ENCODE measurements around the gene PYGM. TPM values are rescaled to one million over a fixed set of nuclear protein-coding genes. Genes with fewer than 3 reads are reported as not detected.
A peak's percentile ranks its signal among the peaks of the same experiment; 100 is the strongest.

PYGM gene
- total and polyA plus RNA-seq, 2 donors = 1.0 to 3.5 TPM

GRCh38 chr11:64771861-64772260, 12.1 kb upstream of the PYGM start:
- H3K9me3 ChIP-seq (ENCODE audit: control insufficient read depth in 2 of 2, insufficient read depth in 1 of 2, low read length in 1 of 2) = peaks cover 0 to 6% of the 10 kb centered on the region in 2 donors
- H3K27me3 ChIP-seq (ENCODE audit: control insufficient read depth in 2 of 2, insufficient read depth in 1 of 2, low read length in 1 of 2) = no peaks in the 10 kb centered on the region
- H3K4me3 ChIP-seq (ENCODE audit: low read length in 2 of 2) = no peak overlapping the region
- no peak overlapping the region for H3K27ac ChIP-seq (ENCODE audit: low read depth in 1 of 2, low read length in 1 of 2)
- H3K36me3 ChIP-seq (ENCODE audit: control insufficient read depth in 2 of 2, insufficient read depth in 2 of 2, low read length in 1 of 2) = peaks cover 92 to 99% of the 10 kb centered on the region in 2 donors
- no peak for DNase-seq (ENCODE audit: low read depth in 6 of 9, low spot score in 9 of 9)
- peaks cover 11 to 29% of the 10 kb centered on the region in 2 donors for H3K4me1 ChIP-seq (ENCODE audit: control insufficient read depth in 2 of 2, insufficient read depth in 2 of 2, low read length in 2 of 2)
- 98% methylated on average over 2 of the region's 2 CpGs for WGBS

GRCh38 chr11:64770120-64770519, 10.3 kb upstream of the PYGM start:
- Histone ChIP-seq H3K9me3 (ENCODE audit: control insufficient read depth in 2 of 2, insufficient read depth in 1 of 2, low read length in 1 of 2) (peaks cover 0 to 6% of the 10 kb centered on the region in 2 donors), H3K27ac (ENCODE audit: low read depth in 1 of 2, low read length in 1 of 2) (no peak overlapping the region), H3K36me3 (ENCODE audit: control insufficient read depth in 2 of 2, insufficient read depth in 2 of 2, low read length in 1 of 2) (peaks cover 93 to 99% of the 10 kb centered on the region in 2 donors), H3K4me1 (ENCODE audit: control insufficient read depth in 2 of 2, insufficient read depth in 2 of 2, low read length in 2 of 2) (peaks cover 9 to 35% of the 10 kb centered on the region in 2 donors), H3K4me3 (ENCODE audit: low read length in 2 of 2) (no peak overlapping the region), H3K27me3 (ENCODE audit: control insufficient read depth in 2 of 2, insufficient read depth in 1 of 2, low read length in 1 of 2) (no peaks in the 10 kb centered on the region)
- WGBS = 99% methylated on average over 12 of the region's 12 CpGs
- no peak for DNase-seq (ENCODE audit: low read depth in 6 of 9, low spot score in 9 of 9)

GRCh38 chr11:64769283-64769682, 9.5 kb upstream of the PYGM start:
- 97% methylated on average over 6 of the region's 6 CpGs for WGBS
- Histone ChIP-seq H3K4me3 (ENCODE audit: low read length in 2 of 2) (no peak overlapping the region), H3K36me3 (ENCODE audit: control insufficient read depth in 2 of 2, insufficient read depth in 2 of 2, low read length in 1 of 2) (peaks cover 93 to 99% of the 10 kb centered on the region in 2 donors), H3K4me1 (ENCODE audit: control insufficient read depth in 2 of 2, insufficient read depth in 2 of 2, low read length in 2 of 2) (peaks cover 17 to 43% of the 10 kb centered on the region in 2 donors), H3K27ac (ENCODE audit: low read depth in 1 of 2, low read length in 1 of 2) (no peak overlapping the region), H3K9me3 (ENCODE audit: control insufficient read depth in 2 of 2, insufficient read depth in 1 of 2, low read length in 1 of 2) (peaks cover 0 to 6% of the 10 kb centered on the region in 2 donors), H3K27me3 (ENCODE audit: control insufficient read depth in 2 of 2, insufficient read depth in 1 of 2, low read length in 1 of 2) (no peaks in the 10 kb centered on the region)
- DNase-seq (ENCODE audit: low read depth in 6 of 9, low spot score in 9 of 9) = no peak

GRCh38 chr11:64768300-64768694, 8.5 kb upstream of the PYGM start:
- 98% methylated on average over 6 of the region's 6 CpGs for WGBS
- no peak overlapping the region for H3K4me3 ChIP-seq (ENCODE audit: low read length in 2 of 2)
- peaks cover 93 to 99% of the 10 kb centered on the region in 2 donors for H3K36me3 ChIP-seq (ENCODE audit: control insufficient read depth in 2 of 2, insufficient read depth in 2 of 2, low read length in 1 of 2)
- H3K9me3 ChIP-seq (ENCODE audit: control insufficient read depth in 2 of 2, insufficient read depth in 1 of 2, low read length in 1 of 2) = peaks cover 0 to 6% of the 10 kb centered on the region in 2 donors
- no peaks in the 10 kb centered on the region for H3K27me3 ChIP-seq (ENCODE audit: control insufficient read depth in 2 of 2, insufficient read depth in 1 of 2, low read length in 1 of 2)
- no peak for DNase-seq (ENCODE audit: low read depth in 6 of 9, low spot score in 9 of 9)
- no peak overlapping the region for H3K27ac ChIP-seq (ENCODE audit: low read depth in 1 of 2, low read length in 1 of 2)
- H3K4me1 ChIP-seq (ENCODE audit: control insufficient read depth in 2 of 2, insufficient read depth in 2 of 2, low read length in 2 of 2) = peaks cover 24 to 53% of the 10 kb centered on the region in 2 donors

- Histone ChIP-seq H3K9me3 (ENCODE audit: control insufficient read depth in 2 of 2, insufficient read depth in 1 of 2, low read length in 1 of 2) (peaks cover 0 to 6% of the 10 kb centered on the region in 2 donors), H3K4me3 (ENCODE audit: low read length in 2 of 2) (no peak overlapping the region), H3K27me3 (ENCODE audit: control insufficient read depth in 2 of 2, insufficient read depth in 1 of 2, low read length in 1 of 2) (no peaks in the 10 kb centered on the region), H3K4me1 (ENCODE audit: control insufficient read depth in 2 of 2, insufficient read depth in 2 of 2, low read length in 2 of 2) (peaks cover 24 to 56% of the 10 kb centered on the region in 2 donors), H3K27ac (ENCODE audit: low read depth in 1 of 2, low read length in 1 of 2) (peak overlapping the region in 1 of 2 donors; percentile 43), H3K36me3 (ENCODE audit: control insufficient read depth in 2 of 2, insufficient read depth in 2 of 2, low read length in 1 of 2) (peaks cover 92 to 99% of the 10 kb centered on the region in 2 donors)
- 62% methylated on average over 19 of the region's 19 CpGs for WGBS
- peak in 7 of 9 donors; percentile 45 to 84 (median 67) for DNase-seq (ENCODE audit: low read depth in 6 of 9, low spot score in 9 of 9)
Measured at GRCh38 chr11:64767344-64768299, 7.8 kb upstream of the PYGM start.

- Histone ChIP-seq H3K4me1 (ENCODE audit: control insufficient read depth in 2 of 2, insufficient read depth in 2 of 2, low read length in 2 of 2) (peaks cover 24 to 60% of the 10 kb centered on the region in 2 donors), H3K9me3 (ENCODE audit: control insufficient read depth in 2 of 2, insufficient read depth in 1 of 2, low read length in 1 of 2) (peaks cover 0 to 6% of the 10 kb centered on the region in 2 donors), H3K36me3 (ENCODE audit: control insufficient read depth in 2 of 2, insufficient read depth in 2 of 2, low read length in 1 of 2) (peaks cover 89 to 99% of the 10 kb centered on the region in 2 donors), H3K4me3 (ENCODE audit: low read length in 2 of 2) (no peak overlapping the region), H3K27ac (ENCODE audit: low read depth in 1 of 2, low read length in 1 of 2) (no peak overlapping the region), H3K27me3 (ENCODE audit: control insufficient read depth in 2 of 2, insufficient read depth in 1 of 2, low read length in 1 of 2) (no peaks in the 10 kb centered on the region)
- no peak for DNase-seq (ENCODE audit: low read depth in 6 of 9, low spot score in 9 of 9)
- 99% methylated on average over 11 of the region's 11 CpGs for WGBS
Measured at GRCh38 chr11:64766881-64767280, 7.1 kb upstream of the PYGM start.

GRCh38 chr11:64765851-64766665, 6.3 kb upstream of the PYGM start:
- WGBS = 96% methylated on average over 42 of the region's 42 CpGs
- H3K27ac ChIP-seq (ENCODE audit: low read depth in 1 of 2, low read length in 1 of 2) = no peak overlapping the region
- H3K9me3 ChIP-seq (ENCODE audit: control insufficient read depth in 2 of 2, insufficient read depth in 1 of 2, low read length in 1 of 2) = peaks cover 0 to 6% of the 10 kb centered on the region in 2 donors

GRCh38 chr11:64765291-64765850, 5.6 kb upstream of the PYGM start:
- Histone ChIP-seq H3K4me3 (ENCODE audit: low read length in 2 of 2) (no peak overlapping the region), H3K27me3 (ENCODE audit: control insufficient read depth in 2 of 2, insufficient read depth in 1 of 2, low read length in 1 of 2) (no peaks in the 10 kb centered on the region), H3K27ac (ENCODE audit: low read depth in 1 of 2, low read length in 1 of 2) (peak overlapping the region; percentile 44 to 49), H3K36me3 (ENCODE audit: control insufficient read depth in 2 of 2, insufficient read depth in 2 of 2, low read length in 1 of 2) (peaks cover 80 to 91% of the 10 kb centered on the region in 2 donors), H3K9me3 (ENCODE audit: control insufficient read depth in 2 of 2, insufficient read depth in 1 of 2, low read length in 1 of 2) (peaks cover 0 to 6% of the 10 kb centered on the region in 2 donors), H3K4me1 (ENCODE audit: control insufficient read depth in 2 of 2, insufficient read depth in 2 of 2, low read length in 2 of 2) (peaks cover 24 to 67% of the 10 kb centered on the region in 2 donors)
- 96% methylated on average over 30 of the region's 30 CpGs for WGBS
- DNase-seq (ENCODE audit: low read depth in 6 of 9, low spot score in 9 of 9) = no peak

More at GRCh38 chr11:64765851-64766665, 6.3 kb upstream of the PYGM start:
- Histone ChIP-seq H3K4me1 (ENCODE audit: control insufficient read depth in 2 of 2, insufficient read depth in 2 of 2, low read length in 2 of 2) (peaks cover 24 to 61% of the 10 kb centered on the region in 2 donors), H3K4me3 (ENCODE audit: low read length in 2 of 2) (no peak overlapping the region), H3K36me3 (ENCODE audit: control insufficient read depth in 2 of 2, insufficient read depth in 2 of 2, low read length in 1 of 2) (peaks cover 83 to 95% of the 10 kb centered on the region in 2 donors), H3K27me3 (ENCODE audit: control insufficient read depth in 2 of 2, insufficient read depth in 1 of 2, low read length in 1 of 2) (no peaks in the 10 kb centered on the region)
- no peak for DNase-seq (ENCODE audit: low read depth in 6 of 9, low spot score in 9 of 9)
